NCI-H2081 (cell line): ENCODE data around the gene SMIM10L2A.
"Not testable (repeated sequence)": the region's sequence is repeated elsewhere in the genome, so short reads cannot be mapped to it uniquely, and the experiment has no call there.

Experiments
- DNase-seq, 2 experiments: peaks; one replicate each; lab custom pipeline; 2025; lab: John Stamatoyannopoulos, UW

SMIM10L2A gene

GRCh38 chrX:135454816-135455215, 33.1 kb downstream of the SMIM10L2A start:
- DNase-seq, result no peak

- not testable (repeated sequence) for DNase-seq
Observed at GRCh38 chrX:135461756-135462155, 40.0 kb downstream of the SMIM10L2A start.

GRCh38 chrX:135463937-135464336, 42.2 kb downstream of the SMIM10L2A start:
- DNase-seq, result no peak

- no peak for DNase-seq
Observed at GRCh38 chrX:135476378-135476777, 54.6 kb downstream of the SMIM10L2A start.

GRCh38 chrX:135477576-135477975, 55.8 kb downstream of the SMIM10L2A start:
- peak; percentile 51 to 74 for DNase-seq
